ENCODE measurements around the gene SLC35G2.
A peak's percentile ranks its signal among the peaks of the same experiment; 100 is the strongest.
"Not testable (repeated sequence)": the region's sequence is repeated elsewhere in the genome, so short reads cannot be mapped to it uniquely, and the experiment has no call there.

The SLC35G2 gene

GRCh38 chr3:136818769-136819391 lies at the start of gene SLC35G2:
TSS of gene SLC35G2 (plus strand) at chr3:136819126. CDS start at chr3:136854461, 35,335 bp downstream.
- peak; percentile 41 to 72 for DNase-seq

GRCh38 chr3:136772709-136773108 lies 46.2 kb upstream of the SLC35G2 start:
- DNase-seq, result no peak

- no peak for DNase-seq
Observed at GRCh38 chr3:136778865-136779264, 40.1 kb upstream of the SLC35G2 start.

GRCh38 chr3:136780741-136781140 lies 38.2 kb upstream of the SLC35G2 start:
- no peak for DNase-seq

- no peak for DNase-seq
Observed at GRCh38 chr3:136783708-136784191, 35.2 kb upstream of the SLC35G2 start.

GRCh38 chr3:136787349-136787748 lies 31.6 kb upstream of the SLC35G2 start:
- DNase-seq, result peak in 1 of 2 experiments; percentile 38

- DNase-seq, result no peak
Observed at GRCh38 chr3:136788154-136788553, 30.8 kb upstream of the SLC35G2 start.

- DNase-seq, result no peak
Observed at GRCh38 chr3:136789976-136790375, 28.9 kb upstream of the SLC35G2 start.

- no peak for DNase-seq
Observed at GRCh38 chr3:136790786-136791185, 28.1 kb upstream of the SLC35G2 start.

GRCh38 chr3:136792556-136793330 lies 26.2 kb upstream of the SLC35G2 start:
- no peak for DNase-seq

- DNase-seq, result not testable (repeated sequence)
Observed at GRCh38 chr3:136801146-136801545, 17.8 kb upstream of the SLC35G2 start.

GRCh38 chr3:136802481-136802996 lies 16.4 kb upstream of the SLC35G2 start:
- peak; percentile 82 to 92 for DNase-seq

GRCh38 chr3:136804141-136804540 lies 14.8 kb upstream of the SLC35G2 start:
- DNase-seq, result no peak

- DNase-seq, result peak in 1 of 2 experiments; percentile 24
Observed at GRCh38 chr3:136804813-136805212, 14.1 kb upstream of the SLC35G2 start.

GRCh38 chr3:136805795-136806194 lies 13.1 kb upstream of the SLC35G2 start:
- no peak for DNase-seq

- no peak for DNase-seq
Observed at GRCh38 chr3:136811701-136812100, 7.2 kb upstream of the SLC35G2 start.

- DNase-seq, result no peak
Observed at GRCh38 chr3:136817448-136817847, 1.5 kb upstream of the SLC35G2 start.

- DNase-seq, result no peak
Observed at GRCh38 chr3:136818191-136818768, 646 bp upstream of the SLC35G2 start.

GRCh38 chr3:136819392-136819730 lies 435 bp downstream of the SLC35G2 start:
- DNase-seq, result peak in 1 of 2 experiments; percentile 31

- peak; percentile 23 to 39 for DNase-seq
Observed at GRCh38 chr3:136819731-136820679, 1.1 kb downstream of the SLC35G2 start.

- DNase-seq, result no peak
Observed at GRCh38 chr3:136831461-136831860, 12.5 kb downstream of the SLC35G2 start.

GRCh38 chr3:136835089-136835812 lies 16.3 kb downstream of the SLC35G2 start:
- DNase-seq, result no peak
